Right atrium auricular region (tissue), 2 donors: ENCODE results near the gene RNPEPL1. TPM values are rescaled to one million over a fixed set of nuclear protein-coding genes. Genes with fewer than 3 reads are reported as not detected.
A peak's percentile ranks its signal among the peaks of the same experiment; 100 is the strongest.

ENCODE experiments used
- DNase-seq: peaks from one replicate; pipeline ENCODE4 v3.0.0-alpha.2; 2019; ENCODE audit warnings: low spot score
- H3K27ac ChIP-seq, 2 donors: fragments of 200-600 bp; sonication (generic); 1 replicate in 1 of 2; 2 replicates in 1 of 2; pipeline ENCODE4 v1.5.1; 2016 to 2019
- H3K27me3 ChIP-seq, 2 donors: fragments of 200-600 bp; sonication (generic); one replicate each; pipeline versions ENCODE4 v1.5.1 to v1.6.0; 2017 to 2019
- H3K36me3 ChIP-seq: fragments of 200-600 bp; sonication (generic); one replicate; pipeline ENCODE4 v1.5.1; 2016
- H3K4me1 ChIP-seq, 2 donors: fragments of 200-600 bp; sonication (generic); one replicate each; pipeline versions ENCODE4 v1.5.1 to v1.6.0; 2017 to 2019
- H3K4me3 ChIP-seq, 2 donors: fragments of 200-600 bp; sonication (generic); 1 replicate in 1 of 2; 2 replicates in 1 of 2; pipeline ENCODE4 v1.5.1; 2017 to 2019; ENCODE audit warnings: mild to moderate bottlenecking in 1 of 2, moderate library complexity in 1 of 2
- H3K9me3 ChIP-seq, 2 donors: fragments of 200-600 bp; sonication (generic); one replicate each; pipeline ENCODE4 v1.5.1; 2019
- CTCF ChIP-seq, 2 donors: fragments of 200-600 bp; sonication (generic); IDR thresholded peaks; one replicate each; pipeline ENCODE4 v1.5.1; 2019; ENCODE audit warnings: antibody characterized with exemption in 2 of 2
- total RNA-seq, 2 donors: library from RNA; depleted of rRNA; stranded (reverse); fragments of >200 nt; gene quantifications; one replicate each; pipeline ENCODE4 v1.1.0, GENCODE V29; 2016

Gene RNPEPL1
- total RNA-seq, 2 donors from 2014 or later, result 62.0 to 76.3 TPM

GRCh38 chr2:240576436-240577205 lies 8.3 kb downstream of the RNPEPL1 start:
- no peak for DNase-seq
- Histone ChIP-seq H3K27ac (no peak overlapping the region), H3K27me3 (no peaks in the 10 kb centered on the region), H3K9me3 (no peaks in the 10 kb centered on the region), H3K4me1 (peaks cover 0 to 20% of the 10 kb centered on the region in 2 donors), H3K36me3 (peaks cover 44% of the 10 kb centered on the region), H3K4me3 (no peak overlapping the region)
- no peak for TF ChIP-seq CTCF (IDR thresholded peaks at IDR 0.05)

- H3K4me3 ChIP-seq, result no peak overlapping the region
- no peaks in the 10 kb centered on the region for H3K27me3 ChIP-seq
- TF ChIP-seq CTCF (IDR thresholded peaks at IDR 0.05), result no peak
- no peak overlapping the region for H3K27ac ChIP-seq
- no peak for DNase-seq
- H3K9me3 ChIP-seq, result no peaks in the 10 kb centered on the region
- peaks cover 0 to 20% of the 10 kb centered on the region in 2 donors for H3K4me1 ChIP-seq
- peaks cover 42% of the 10 kb centered on the region for H3K36me3 ChIP-seq
Observed at GRCh38 chr2:240577281-240578109, 9.2 kb downstream of the RNPEPL1 start.

- Histone ChIP-seq H3K27ac (no peak overlapping the region), H3K36me3 (peaks cover 39% of the 10 kb centered on the region), H3K9me3 (no peaks in the 10 kb centered on the region), H3K4me3 (no peak overlapping the region), H3K4me1 (peaks cover 0 to 20% of the 10 kb centered on the region in 2 donors), H3K27me3 (no peaks in the 10 kb centered on the region)
- TF ChIP-seq CTCF (IDR thresholded peaks at IDR 0.05), result no peak
- DNase-seq, result no peak
Observed at GRCh38 chr2:240578110-240578450, 9.8 kb downstream of the RNPEPL1 start.

GRCh38 chr2:240578488-240578887 lies 10.2 kb downstream of the RNPEPL1 start:
- no peak for TF ChIP-seq CTCF (IDR thresholded peaks at IDR 0.05)
- peaks cover 39% of the 10 kb centered on the region for H3K36me3 ChIP-seq
- no peaks in the 10 kb centered on the region for H3K27me3 ChIP-seq
- no peaks in the 10 kb centered on the region for H3K9me3 ChIP-seq
- DNase-seq, result no peak
- peak overlapping the region in 1 of 2 donors; percentile 59 for H3K27ac ChIP-seq
- H3K4me1 ChIP-seq, result peaks cover 0 to 20% of the 10 kb centered on the region in 2 donors
- H3K4me3 ChIP-seq, result no peak overlapping the region

GRCh38 chr2:240579071-240579762 lies 10.9 kb downstream of the RNPEPL1 start:
- H3K4me3 ChIP-seq, result no peak overlapping the region
- H3K9me3 ChIP-seq, result no peaks in the 10 kb centered on the region
- no peaks in the 10 kb centered on the region for H3K27me3 ChIP-seq
- peaks cover 37% of the 10 kb centered on the region for H3K36me3 ChIP-seq
- DNase-seq, result no peak
- H3K4me1 ChIP-seq, result peaks cover 0 to 24% of the 10 kb centered on the region in 2 donors
- peak overlapping the region; percentile 59 to 65 for H3K27ac ChIP-seq
- TF ChIP-seq CTCF (IDR thresholded peaks at IDR 0.05), result no peak
